GM23338 (cell line): Measurements from ENCODE around the gene SLC24A1. TPM values are rescaled to one million over a fixed set of nuclear protein-coding genes. Genes with fewer than 3 reads are reported as not detected.

ENCODE experiments used
- ATAC-seq: fragments of 200-7000 bp; cut with Tn5 transposase; 3 replicates; pipeline ENCODE4 v1.9.1; 2020
- DNase-seq: peaks from one replicate; pipeline ENCODE4 v3.0.0-alpha.2; 2015; ENCODE audit warnings: low spot score
- H2AFZ ChIP-seq: fragments of 200-600 bp; sonication (generic); 2 replicates; pipeline ENCODE4 v1.8.0; 2016; ENCODE audit warnings: antibody characterized with exemption, mild to moderate bottlenecking, moderate library complexity
- H3F3A ChIP-seq: fragments of 200-600 bp; sonication (generic); replicated peaks from 2 replicates; pipeline ENCODE4 v1.8.0; 2017; ENCODE audit warnings: antibody characterized with exemption, mixed run types, low read depth
- H3K27ac ChIP-seq: fragments of 200-600 bp; sonication (generic); 2 replicates; pipeline ENCODE4 v1.6.1; 2016; ENCODE audit warnings: low read depth
- H3K27me3 ChIP-seq: fragments of 200-600 bp; sonication (generic); 2 replicates; pipeline ENCODE4 v1.8.0; 2016; ENCODE audit warnings: mild to moderate bottlenecking, mixed run types, moderate library complexity; ENCODE audit not compliant: insufficient read depth
- H3K36me3 ChIP-seq: fragments of 200-600 bp; sonication (generic); 2 replicates; pipeline ENCODE4 v1.8.0; 2016; ENCODE audit warnings: mild to moderate bottlenecking; ENCODE audit not compliant: insufficient read depth
- H3K4me1 ChIP-seq: fragments of 200-600 bp; sonication (generic); 2 replicates; pipeline ENCODE4 v1.8.0; 2016; ENCODE audit warnings: mild to moderate bottlenecking, moderate library complexity; ENCODE audit not compliant: insufficient read depth
- H3K4me2 ChIP-seq: fragments of 200-600 bp; sonication (generic); 2 replicates; pipeline ENCODE4 v1.7.1; 2017; ENCODE audit warnings: mixed run types
- H3K4me3 ChIP-seq: fragments of 200-600 bp; sonication (generic); 2 replicates; pipeline ENCODE4 v1.6.1; 2016; ENCODE audit warnings: mixed run types
- H3K79me2 ChIP-seq: fragments of 200-600 bp; sonication (generic); replicated peaks from 2 replicates; pipeline ENCODE4 v1.8.0; 2017; ENCODE audit warnings: mild to moderate bottlenecking; ENCODE audit not compliant: insufficient read depth
- H3K9me2 ChIP-seq: fragments of 200-600 bp; sonication (generic); 2 replicates; pipeline ENCODE4 v1.8.0; 2017; ENCODE audit not compliant: insufficient read depth
- H4K20me1 ChIP-seq: fragments of 200-600 bp; sonication (generic); replicated peaks from 2 replicates; pipeline ENCODE4 v1.8.0; 2017; ENCODE audit warnings: mild to moderate bottlenecking; ENCODE audit not compliant: insufficient read depth
- H3K27ac Mint-ChIP-seq: 2 replicates; pipeline ENCODE4 v1.8.0; 2020; ENCODE audit warnings: inconsistent platforms, mild to moderate bottlenecking, moderate library complexity, mixed read lengths
- H3K27me3 Mint-ChIP-seq: 3 replicates; pipeline ENCODE4 v1.8.0; 2022; ENCODE audit warnings: low read depth, mild to moderate bottlenecking, moderate library complexity, mixed read lengths, inconsistent platforms; ENCODE audit not compliant: insufficient read depth, poor library complexity
- H3K36me3 Mint-ChIP-seq: 3 replicates; pipeline ENCODE4 v1.8.0; 2021; ENCODE audit warnings: low read depth, mild to moderate bottlenecking, inconsistent platforms, moderate library complexity, mixed read lengths
- H3K4me1 Mint-ChIP-seq: 3 replicates; pipeline ENCODE4 v1.8.0; 2020; ENCODE audit warnings: mild to moderate bottlenecking, inconsistent platforms, mixed read lengths
- H3K4me3 Mint-ChIP-seq: 3 replicates; pipeline ENCODE4 v1.8.0; 2021; ENCODE audit warnings: moderate library complexity, mild to moderate bottlenecking, inconsistent platforms, mixed read lengths
- H3K9me3 Mint-ChIP-seq: 3 replicates; pipeline ENCODE4 v1.8.0; 2020; ENCODE audit warnings: moderate library complexity, mild to moderate bottlenecking, inconsistent platforms, mixed read lengths
- CREB1 ChIP-seq: fragments of 250-450 bp; sonication (Bioruptor Pico); IDR thresholded peaks from 2 replicates; pipeline ENCODE4 v1.5.0; 2020; ENCODE audit warnings: low read depth, mild to moderate bottlenecking, moderate library complexity
- CTCF ChIP-seq, 2 experiments: fragments of 200-600 bp in 1 of 2; sonication (generic) in 1 of 2; conservative IDR thresholded peaks; 2 replicates each; pipeline versions ENCODE4 v1.5.1 to v1.6.1; 2016 to 2017; ENCODE audit warnings: antibody characterized with exemption in 2 of 2, low read depth in 2 of 2, mild to moderate bottlenecking in 2 of 2, moderate library complexity in 1 of 2
- ETS1 ChIP-seq: IDR thresholded peaks from 2 replicates; pipeline ENCODE4 v1.6.1; 2016; ENCODE audit warnings: antibody characterized with exemption
- EZH2 ChIP-seq: fragments of 200-600 bp; sonication (generic); IDR thresholded peaks from one replicate; pipeline ENCODE4 v1.8.0; 2017; ENCODE audit warnings: antibody characterized with exemption, mild to moderate bottlenecking, low read depth; ENCODE audit not compliant: unreplicated experiment
- EZH2phosphoT487 ChIP-seq: fragments of 200-600 bp; sonication (generic); IDR thresholded peaks from one replicate; pipeline ENCODE4 v1.8.1; 2018; ENCODE audit warnings: antibody characterized with exemption; ENCODE audit not compliant: unreplicated experiment
- JUNB ChIP-seq: IDR thresholded peaks from one replicate; pipeline ENCODE4 v1.6.1; 2016; ENCODE audit warnings: antibody characterized with exemption; ENCODE audit not compliant: unreplicated experiment
- NANOG ChIP-seq: IDR thresholded peaks from 2 replicates; pipeline ENCODE4 v1.6.1; 2016; ENCODE audit warnings: antibody characterized with exemption, borderline replicate concordance
- POLR2AphosphoS5 ChIP-seq: IDR thresholded peaks from 2 replicates; pipeline ENCODE4 v1.6.1; 2016; ENCODE audit warnings: antibody characterized with exemption, low read depth
- REST ChIP-seq: IDR thresholded peaks from one replicate; pipeline ENCODE4 v1.6.1; 2018; ENCODE audit warnings: antibody characterized with exemption; ENCODE audit not compliant: unreplicated experiment
- STAT1 ChIP-seq: IDR thresholded peaks from one replicate; pipeline ENCODE4 v1.6.1; 2016; ENCODE audit warnings: antibody characterized with exemption; ENCODE audit not compliant: unreplicated experiment
- ZNF114 ChIP-seq: fragments of 250-450 bp; sonication (Bioruptor Pico); IDR thresholded peaks from 2 replicates; pipeline ENCODE4 v1.5.0; 2020; ENCODE audit warnings: mild to moderate bottlenecking, moderate library complexity
- ZNF331 ChIP-seq: fragments of 250-450 bp; sonication (Bioruptor Pico); IDR thresholded peaks from 2 replicates; pipeline ENCODE4 v1.5.0; 2020; ENCODE audit warnings: low read depth, mild to moderate bottlenecking, moderate library complexity
- ZNF462 ChIP-seq: fragments of 250-450 bp; sonication (Bioruptor Pico); IDR thresholded peaks from 2 replicates; pipeline ENCODE4 v1.5.0; 2020; ENCODE audit warnings: mild to moderate bottlenecking, moderate library complexity
- polyA plus RNA-seq: library from polyadenylated mRNA; unstranded; fragments of >200 nt; fragmentation: Nextera tagmentation; extraction: Ambion mirVana; gene quantifications from 2 replicates; pipeline ENCODE4 v1.2.1, GENCODE V29; 2016
- total RNA-seq: library from RNA; depleted of rRNA; stranded (reverse); fragments of >200 nt; shearing (Covaris generic); gene quantifications from 2 replicates; pipeline ENCODE4 v1.2.3, GENCODE V29; 2014

SLC24A1 gene
- total and polyA plus RNA-seq, 2 experiments from 2014 or later = 1.6 to 4.5 TPM

GRCh38 chr15:65645392-65645791 is 23.7 kb downstream of the SLC24A1 start:
- Histone ChIP-seq H3K79me2 (no peaks in the 10 kb centered on the region), H3K9me2 (no peaks in the 10 kb centered on the region), H3K4me3 (no peak overlapping the region), H3K27ac (no peak overlapping the region), H3K27me3 (no peaks in the 10 kb centered on the region), H2AFZ (no peak overlapping the region), H4K20me1 (no peaks in the 10 kb centered on the region), H3K36me3 (no peaks in the 10 kb centered on the region), H3K4me2 (no peak overlapping the region), H3K4me1 (peaks cover 4% of the 10 kb centered on the region; the same call in 1 of the 2 replicates), H3F3A (no peaks in the 10 kb centered on the region)
- Mint-ChIP-seq H3K4me3 (no peak overlapping the region), H3K36me3 (no peaks in the 10 kb centered on the region), H3K4me1 (peaks cover 6% of the 10 kb centered on the region), H3K27me3 (peaks cover 3% of the 10 kb centered on the region), H3K27ac (no peak overlapping the region), H3K9me3 (no peaks in the 10 kb centered on the region)
- no peak for ATAC-seq
- TF ChIP-seq STAT1 (no peak), ZNF462 (CRISPR knock-in tag) (no peak), ZNF114 (CRISPR knock-in tag) (no peak), EZH2 (no peak), ETS1 (no peak), CREB1 (CRISPR knock-in tag) (no peak), EZH2phosphoT487 (no peak), POLR2AphosphoS5 (no peak), ZNF331 (CRISPR knock-in tag) (no peak), REST (no peak), JUNB (no peak), CTCF (conservative IDR thresholded peaks at IDR 0.05; ENCODE audit: low read depth in 2 of 2) (no peak), NANOG (no peak)
- no peak for DNase-seq
